AG09309 (cell line): ENCODE results near the gene C20orf141.

Experiments used
- DNase-seq: peaks from one replicate; pipeline ENCODE4 v3.0.0-alpha.2; 2010; ENCODE audit warnings: low read depth
- H3K4me3 ChIP-seq: 2 replicates; pipeline ENCODE4 v1.5.1; 2011; ENCODE audit warnings: mild to moderate bottlenecking, low read depth, low read length, moderate library complexity; ENCODE audit not compliant: control insufficient read depth
- TF ChIP-seq, protein P1 (sequence below): IDR thresholded peaks from 2 replicates; pipeline ENCODE4 v1.5.1; 2011; ENCODE audit warnings: mild to moderate bottlenecking, low read depth, low read length, inconsistent platforms; ENCODE audit not compliant: insufficient read depth, control insufficient read depth; ENCODE audit errors: missing control alignments

Gene C20orf141

GRCh38 chr20:2795451-2795850, 19.3 kb upstream of the C20orf141 start:
- DNase-seq: no peak
- H3K4me3 ChIP-seq: no peak overlapping the region
- TF ChIP-seq, protein P1, sequence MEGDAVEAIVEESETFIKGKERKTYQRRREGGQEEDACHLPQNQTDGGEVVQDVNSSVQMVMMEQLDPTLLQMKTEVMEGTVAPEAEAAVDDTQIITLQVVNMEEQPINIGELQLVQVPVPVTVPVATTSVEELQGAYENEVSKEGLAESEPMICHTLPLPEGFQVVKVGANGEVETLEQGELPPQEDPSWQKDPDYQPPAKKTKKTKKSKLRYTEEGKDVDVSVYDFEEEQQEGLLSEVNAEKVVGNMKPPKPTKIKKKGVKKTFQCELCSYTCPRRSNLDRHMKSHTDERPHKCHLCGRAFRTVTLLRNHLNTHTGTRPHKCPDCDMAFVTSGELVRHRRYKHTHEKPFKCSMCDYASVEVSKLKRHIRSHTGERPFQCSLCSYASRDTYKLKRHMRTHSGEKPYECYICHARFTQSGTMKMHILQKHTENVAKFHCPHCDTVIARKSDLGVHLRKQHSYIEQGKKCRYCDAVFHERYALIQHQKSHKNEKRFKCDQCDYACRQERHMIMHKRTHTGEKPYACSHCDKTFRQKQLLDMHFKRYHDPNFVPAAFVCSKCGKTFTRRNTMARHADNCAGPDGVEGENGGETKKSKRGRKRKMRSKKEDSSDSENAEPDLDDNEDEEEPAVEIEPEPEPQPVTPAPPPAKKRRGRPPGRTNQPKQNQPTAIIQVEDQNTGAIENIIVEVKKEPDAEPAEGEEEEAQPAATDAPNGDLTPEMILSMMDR: no peak

DNA sequence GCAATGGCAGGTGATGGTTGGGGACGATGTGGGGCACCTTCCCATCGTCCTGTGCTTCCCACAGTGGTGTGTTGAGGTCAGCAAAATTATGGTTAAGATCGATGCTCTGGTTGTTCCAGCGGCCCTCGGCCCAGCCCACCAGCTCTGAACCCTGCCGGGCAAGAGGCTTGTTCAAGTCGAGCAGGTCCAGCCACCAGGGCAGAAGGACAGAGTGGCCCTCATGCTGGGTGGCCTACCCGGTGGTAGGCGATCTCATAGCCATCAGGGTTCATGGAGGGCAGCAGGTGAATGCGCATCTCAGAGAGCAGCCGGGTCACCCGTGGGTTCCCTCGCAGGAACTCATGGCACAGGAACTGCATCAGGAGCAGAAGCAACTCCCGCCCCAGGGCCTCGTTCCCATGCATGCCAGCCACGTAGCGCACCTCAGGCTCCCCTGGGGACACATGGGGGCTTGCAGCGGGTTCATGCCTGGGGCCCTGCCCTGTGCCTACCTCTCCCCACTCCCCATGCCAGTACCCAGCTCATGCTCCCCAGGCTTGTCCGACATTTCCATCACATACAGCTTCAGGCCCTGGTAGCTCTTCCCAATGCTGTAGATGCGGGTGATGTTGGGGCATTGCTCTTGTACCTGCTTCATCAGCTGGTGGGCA, 18.7 kb upstream of the C20orf141 start:
- TF ChIP-seq, protein P1: no peak
- H3K4me3 ChIP-seq: no peak overlapping the region
- no peak for DNase-seq

GRCh38 chr20:2797136-2797983, 17.4 kb upstream of the C20orf141 start:
- no peak for DNase-seq
- H3K4me3 ChIP-seq: no peak overlapping the region
- TF ChIP-seq, protein P1: no peak

DNA sequence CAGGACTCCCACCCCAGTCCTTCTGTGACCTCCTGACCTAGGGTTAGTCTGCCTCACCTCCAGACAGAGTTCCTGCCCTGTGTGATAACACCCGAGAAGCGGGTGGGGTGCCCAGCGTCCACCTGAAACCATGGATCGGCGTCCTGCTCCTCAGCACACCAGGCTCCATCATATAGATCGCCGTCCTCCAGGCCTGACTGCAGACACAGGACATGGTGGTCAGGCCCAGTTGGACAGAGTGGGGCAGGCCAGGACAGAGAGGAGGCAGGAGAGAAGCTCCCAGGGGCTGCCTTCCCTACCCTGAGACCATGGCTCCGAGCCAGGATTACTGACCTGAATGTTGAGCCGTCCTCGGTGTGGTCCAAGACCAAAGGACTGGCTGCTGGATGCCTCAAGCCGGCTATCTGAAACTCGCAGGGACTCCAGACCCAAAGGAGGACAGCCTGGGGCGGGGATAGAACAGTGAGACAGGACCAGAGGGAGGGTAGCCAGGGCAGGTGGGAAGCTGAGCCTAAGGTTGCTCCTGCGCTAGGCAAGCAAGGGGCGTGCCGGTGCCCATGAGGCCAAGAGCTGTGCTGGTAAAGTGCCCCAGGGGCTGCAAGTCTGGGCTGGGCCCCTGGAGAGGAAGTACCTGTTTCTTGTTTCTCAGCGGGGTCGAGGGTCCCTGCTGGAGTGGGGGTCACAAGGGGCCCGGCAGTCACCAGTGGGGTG, 16.5 kb upstream of the C20orf141 start:
- TF ChIP-seq, protein P1: no peak
- no peak for DNase-seq
- no peak overlapping the region for H3K4me3 ChIP-seq

- TF ChIP-seq, protein P1: no peak
- no peak overlapping the region for H3K4me3 ChIP-seq
- no peak for DNase-seq
Measured at GRCh38 chr20:2798814-2799213, 16.0 kb upstream of the C20orf141 start.

GRCh38 chr20:2799271-2799670, 15.5 kb upstream of the C20orf141 start:
- TF ChIP-seq, protein P1: no peak
- DNase-seq: no peak

More at GRCh38 chr20:2799271-2799670, 15.5 kb upstream of the C20orf141 start:
- no peak overlapping the region; the same call in 1 of the 2 replicates for H3K4me3 ChIP-seq
